GM18511 (cell line): ENCODE results near the gene MEGF11.

Experiments used
- ATAC-seq: cut with Tn5 transposase; IDR thresholded peaks from one replicate; pipeline ENCODE4 v1.9.1; 2021; ENCODE audit warnings: mild to moderate bottlenecking, moderate library complexity; ENCODE audit not compliant: unreplicated experiment

The MEGF11 gene

DNA sequence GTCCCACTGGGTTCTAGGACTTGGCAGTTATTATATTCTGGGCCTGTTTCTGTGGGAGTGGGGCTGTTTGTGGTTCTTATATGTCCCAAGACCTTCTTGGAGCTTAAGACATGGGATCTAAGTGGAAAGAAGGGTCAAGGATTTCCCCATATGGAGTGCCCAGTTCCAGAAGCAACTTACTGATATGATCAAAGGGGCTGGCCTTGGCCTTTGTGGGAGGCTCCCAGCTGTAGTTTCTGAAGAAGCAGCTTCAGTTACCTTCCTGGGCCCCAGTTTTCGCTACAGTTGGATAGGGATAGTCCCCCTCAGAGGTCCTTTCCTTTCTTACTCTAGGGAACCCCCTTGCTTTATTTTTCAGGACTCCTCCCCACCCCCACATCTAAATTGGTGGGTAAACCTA is 328.2 kb downstream of the MEGF11 start:
- no peak for ATAC-seq

GRCh38 chr15:65924004-65924403 is 329.5 kb downstream of the MEGF11 start:
- no peak for ATAC-seq

- ATAC-seq: no peak
Observed at GRCh38 chr15:65923264-65923663, 330.3 kb downstream of the MEGF11 start.

- no peak for ATAC-seq
Observed at GRCh38 chr15:65922621-65923020, 330.9 kb downstream of the MEGF11 start.

- ATAC-seq: no peak
Observed at GRCh38 chr15:65921780-65922179, 331.8 kb downstream of the MEGF11 start.

DNA sequence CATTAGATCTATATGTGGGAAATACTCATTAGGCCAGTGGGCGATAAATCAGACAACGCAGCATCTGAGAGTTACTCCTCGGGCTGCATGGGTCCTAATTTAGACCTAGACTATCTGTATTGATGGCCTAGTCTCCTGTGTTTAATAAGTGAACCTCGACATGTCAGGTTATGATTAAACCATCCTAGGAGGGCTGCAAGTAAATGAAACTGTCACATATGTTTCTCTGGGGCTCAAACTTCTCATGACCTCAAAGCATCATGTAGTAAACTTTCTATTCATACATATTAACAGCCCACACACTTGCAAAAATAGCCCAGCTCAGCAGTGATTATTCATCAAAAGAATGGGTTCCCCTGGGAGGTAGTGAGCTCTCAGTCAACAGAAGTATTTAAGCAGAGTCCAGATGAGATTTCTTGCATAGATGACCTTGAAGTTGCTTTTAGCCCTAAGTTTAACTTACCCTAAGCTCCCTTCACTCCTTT is 332.7 kb downstream of the MEGF11 start:
- ATAC-seq: peak; percentile 40

DNA sequence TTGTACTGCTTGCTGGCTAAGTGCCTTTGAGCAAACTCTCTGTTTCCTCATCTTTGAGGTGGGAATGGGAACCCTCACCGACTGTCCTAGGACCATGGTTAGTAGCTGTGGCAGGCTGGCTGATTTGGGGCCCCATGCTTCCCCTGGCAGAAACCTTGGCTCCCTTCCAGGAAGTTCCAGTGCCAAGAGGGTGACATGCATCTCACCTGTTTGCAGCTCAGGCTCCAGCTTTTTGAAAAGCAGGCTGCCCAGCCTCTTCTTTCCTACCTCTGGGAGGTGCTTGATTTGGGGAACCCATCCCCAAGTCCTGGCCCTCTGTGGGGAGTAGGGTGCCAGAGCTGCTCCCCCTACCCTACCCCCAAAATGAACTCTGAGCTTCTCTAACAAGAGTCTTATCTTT is 333.4 kb downstream of the MEGF11 start:
- no peak for ATAC-seq

GRCh38 chr15:65919353-65919752 is 334.2 kb downstream of the MEGF11 start:
- no peak for ATAC-seq

DNA sequence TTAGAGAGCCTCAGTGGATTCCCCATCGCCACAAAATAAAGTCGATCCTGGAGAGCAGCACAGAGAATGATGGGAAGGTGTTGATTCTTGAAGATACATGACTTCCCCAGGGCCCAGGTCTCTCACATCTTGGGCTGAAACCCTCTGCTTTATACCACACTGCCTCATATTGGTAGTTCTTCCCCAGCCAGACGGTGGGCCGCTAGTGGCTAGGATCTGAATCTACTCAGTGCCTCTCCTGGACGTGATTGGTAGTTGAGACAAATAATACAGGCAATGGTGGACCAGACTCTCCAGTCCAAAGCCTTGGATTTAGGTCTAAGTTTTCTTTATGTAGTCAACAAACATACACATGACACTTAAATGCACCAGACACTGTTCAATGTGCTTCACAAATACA is 334.6 kb downstream of the MEGF11 start:
- ATAC-seq: no peak

GRCh38 chr15:65918357-65918920 is 335.1 kb downstream of the MEGF11 start:
- no peak for ATAC-seq

DNA sequence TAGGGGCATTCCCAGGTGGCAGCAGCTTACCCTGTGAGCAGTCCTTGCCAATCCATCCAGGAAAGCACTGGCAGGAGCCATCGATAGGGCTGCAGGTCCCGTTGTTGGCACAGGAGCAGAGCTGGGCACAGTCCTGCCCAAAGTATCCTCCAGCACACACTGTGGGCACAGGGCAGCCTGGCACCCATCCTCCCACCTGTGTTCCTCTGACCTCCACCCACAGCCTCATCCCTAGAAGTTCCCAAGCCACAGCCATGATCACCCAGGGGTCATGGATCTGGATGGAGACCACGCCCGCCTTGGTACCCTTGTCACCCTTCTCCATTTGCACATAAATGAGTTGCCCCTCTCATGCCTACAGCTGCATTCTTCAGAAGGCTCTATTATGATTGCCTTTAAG is 335.6 kb downstream of the MEGF11 start:
- no peak for ATAC-seq

DNA sequence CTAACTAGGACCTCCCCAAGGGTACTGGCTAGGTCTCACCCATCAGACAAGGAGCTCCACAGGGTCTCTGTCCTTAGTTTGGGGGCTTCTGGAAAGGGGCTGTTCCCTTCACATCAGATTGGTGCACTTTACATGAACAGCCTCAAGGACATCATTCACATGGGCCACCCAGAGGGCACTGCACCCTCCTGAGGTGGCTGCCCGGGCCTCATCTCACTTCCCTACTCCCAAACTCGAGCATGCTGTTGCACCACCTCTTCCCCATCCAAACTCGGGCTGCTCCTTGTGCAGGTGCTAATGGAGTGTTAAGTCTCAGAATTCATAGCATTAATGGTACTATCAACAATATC is 336.2 kb downstream of the MEGF11 start:
- ATAC-seq: no peak

GRCh38 chr15:65916664-65917406 is 336.7 kb downstream of the MEGF11 start:
- ATAC-seq: peak; percentile 67

DNA sequence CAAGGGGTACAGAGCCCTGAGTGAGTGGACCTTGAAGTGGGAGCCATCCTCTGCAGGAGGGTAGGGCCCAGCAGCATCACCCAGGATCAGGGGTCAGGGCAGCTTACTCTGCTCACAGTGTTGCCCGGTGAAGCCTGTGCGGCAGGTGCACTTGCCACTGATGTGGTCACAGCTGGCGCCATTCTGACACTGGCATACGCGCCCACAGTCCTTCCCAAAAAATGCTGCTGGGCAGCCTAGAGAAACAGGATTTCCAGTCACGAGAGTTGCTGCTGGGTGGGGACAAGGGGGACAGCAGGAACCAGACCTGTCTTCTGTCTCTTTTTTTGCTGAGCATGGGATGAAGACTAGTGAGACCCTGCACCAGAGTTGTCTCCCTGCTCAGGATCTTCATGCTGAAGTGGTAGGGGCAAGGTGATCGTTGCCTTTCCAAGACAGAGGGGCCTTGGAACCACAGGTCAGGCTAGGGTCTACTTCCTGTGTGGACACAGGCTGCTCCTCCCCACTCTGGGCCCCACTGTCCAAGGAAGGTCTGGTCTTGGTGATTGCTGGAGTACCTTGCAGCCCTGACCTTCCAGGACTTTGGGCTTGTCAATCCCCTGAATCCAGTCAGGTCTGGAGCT is 337.4 kb downstream of the MEGF11 start:
- ATAC-seq: no peak

- ATAC-seq: no peak
Observed at GRCh38 chr15:65914981-65915925, 338.3 kb downstream of the MEGF11 start.

DNA sequence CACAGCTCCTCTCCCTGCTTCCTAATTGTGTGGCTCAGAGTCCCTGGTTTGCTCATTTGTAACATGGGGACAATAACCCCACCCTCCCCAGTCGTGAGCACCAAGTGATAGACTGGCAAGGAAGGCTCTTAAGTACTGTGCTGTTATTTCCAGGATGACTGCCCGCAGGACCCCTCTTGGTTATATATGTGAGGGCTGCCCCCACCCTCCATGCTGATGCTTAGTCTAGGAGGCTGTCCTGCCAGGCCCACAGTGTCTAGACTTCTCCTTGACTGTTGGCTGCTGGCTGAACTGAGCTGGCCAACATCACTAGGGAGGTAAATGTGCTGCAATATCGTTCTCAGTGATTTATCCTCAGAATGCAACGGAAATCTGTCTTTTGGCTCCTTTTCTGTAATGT is 339.2 kb downstream of the MEGF11 start:
- ATAC-seq: no peak

DNA sequence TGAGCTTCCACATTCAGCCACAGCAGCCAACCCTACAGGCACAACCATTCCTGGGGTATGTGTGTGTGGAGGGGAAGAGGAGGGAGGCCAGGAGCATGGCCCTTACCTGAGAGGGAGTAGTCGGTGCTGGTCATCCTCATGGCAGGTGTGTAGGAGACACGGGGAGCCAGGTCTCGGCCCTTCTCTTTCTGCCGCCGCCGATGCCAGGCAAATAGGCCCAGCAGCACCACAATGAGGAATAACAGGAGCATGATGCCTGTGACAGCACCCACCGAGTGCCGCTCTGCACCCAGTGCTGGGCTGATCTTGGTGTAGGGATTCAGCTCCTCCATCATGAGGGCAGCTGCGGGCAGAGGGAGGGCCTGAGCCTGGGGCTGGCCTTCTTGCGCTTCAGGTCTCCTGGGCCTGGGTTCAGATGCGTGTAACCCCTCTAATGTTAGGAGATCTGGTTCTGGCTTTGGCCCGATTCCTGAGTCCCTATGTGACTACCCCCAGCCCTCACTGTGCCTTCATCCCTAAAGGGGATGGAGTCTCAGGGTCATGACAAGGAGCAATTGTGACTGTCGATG is 339.8 kb downstream of the MEGF11 start:
- ATAC-seq: no peak

GRCh38 chr15:65912235-65912634 is 341.3 kb downstream of the MEGF11 start:
- ATAC-seq: no peak

- no peak for ATAC-seq
Observed at GRCh38 chr15:65910341-65910740, 343.2 kb downstream of the MEGF11 start.

- ATAC-seq: no peak
Observed at GRCh38 chr15:65909831-65910230, 343.7 kb downstream of the MEGF11 start.

GRCh38 chr15:65908876-65909275 is 344.7 kb downstream of the MEGF11 start:
- no peak for ATAC-seq
